ENCODE data around the gene APELA. TPM values are rescaled to one million over a fixed set of nuclear protein-coding genes. Genes with fewer than 3 reads are reported as not detected.
"Not testable (repeated sequence)": the region's sequence is repeated elsewhere in the genome, so short reads cannot be mapped to it uniquely, and the experiment has no call there.

APELA gene
- total RNA-seq, 3 donors from 2014 or later (not counting 1 experiment from before 2014, with no cell fraction given): not detected

- no peak for ATAC-seq
- no peaks in the 10 kb centered on the region for H3K36me3 Mint-ChIP-seq
- H3K36me3 ChIP-seq (ENCODE audit: control insufficient read depth, insufficient read depth, low read length): no peaks in the 10 kb centered on the region
- no peaks in the 10 kb centered on the region for H3K27me3 ChIP-seq (ENCODE audit: control insufficient read depth, insufficient read depth, low read length)
- H3K9me3 ChIP-seq (ENCODE audit: control insufficient read depth, insufficient read depth, low read length): no peaks in the 10 kb centered on the region
- no peak overlapping the region for H3K4me3 Mint-ChIP-seq
- no peaks in the 10 kb centered on the region for H3K4me1 ChIP-seq (ENCODE audit: control insufficient read depth, insufficient read depth, low read length)
- no peak overlapping the region for H3K27ac ChIP-seq (ENCODE audit: low read length)
- 86% methylated on average over 5 of the region's 5 CpGs for WGBS (ENCODE audit: insufficient coverage)
- intact Hi-C loops (cut with micrococcal nuclease): no loop called here
- H3K4me1 Mint-ChIP-seq: no peaks in the 10 kb centered on the region
- no peak overlapping the region for H3K4me3 ChIP-seq (ENCODE audit: low read length)
- no peak for DNase-seq
- H3K9me3 Mint-ChIP-seq: peaks cover 0 to 5% of the 10 kb centered on the region in 2 donors
- H3K27ac Mint-ChIP-seq: no peak overlapping the region
- no peaks in the 10 kb centered on the region for H3K27me3 Mint-ChIP-seq (ENCODE audit: low read depth in 2 of 2)
- TF ChIP-seq CTCF (IDR thresholded peaks at IDR 0.05): no peak
These were observed 25.6 kb downstream of the APELA start for GRCh38 chr4:164902608-164903007.

- Mint-ChIP-seq H3K4me1 (no peaks in the 10 kb centered on the region), H3K36me3 (no peaks in the 10 kb centered on the region), H3K9me3 (peaks cover 0 to 5% of the 10 kb centered on the region in 2 donors), H3K4me3 (no peak overlapping the region), H3K27ac (no peak overlapping the region), H3K27me3 (ENCODE audit: low read depth in 2 of 2) (no peaks in the 10 kb centered on the region)
- intact Hi-C loops (cut with micrococcal nuclease): no loop called here
- DNase-seq (no peak), ATAC-seq (no peak)
- TF ChIP-seq CTCF (IDR thresholded peaks at IDR 0.05): no peak
- Histone ChIP-seq H3K9me3 (ENCODE audit: control insufficient read depth, insufficient read depth, low read length) (no peaks in the 10 kb centered on the region), H3K4me1 (ENCODE audit: control insufficient read depth, insufficient read depth, low read length) (no peaks in the 10 kb centered on the region), H3K27ac (ENCODE audit: low read length) (no peak overlapping the region), H3K4me3 (ENCODE audit: low read length) (no peak overlapping the region), H3K36me3 (ENCODE audit: control insufficient read depth, insufficient read depth, low read length) (no peaks in the 10 kb centered on the region), H3K27me3 (ENCODE audit: control insufficient read depth, insufficient read depth, low read length) (no peaks in the 10 kb centered on the region)
- WGBS (ENCODE audit: insufficient coverage): 77% methylated on average over 3 of the region's 5 CpGs
These were observed 27.4 kb downstream of the APELA start for GRCh38 chr4:164904336-164904735.

- H3K27ac ChIP-seq (ENCODE audit: low read length): no peak overlapping the region
- H3K9me3 ChIP-seq (ENCODE audit: control insufficient read depth, insufficient read depth, low read length): no peaks in the 10 kb centered on the region
- no peak for TF ChIP-seq CTCF (IDR thresholded peaks at IDR 0.05)
- no peaks in the 10 kb centered on the region for H3K36me3 ChIP-seq (ENCODE audit: control insufficient read depth, insufficient read depth, low read length)
- peaks cover 0 to 2% of the 10 kb centered on the region in 2 donors for H3K9me3 Mint-ChIP-seq
- intact Hi-C loops (cut with micrococcal nuclease): no loop called here
- no peaks in the 10 kb centered on the region for H3K27me3 Mint-ChIP-seq (ENCODE audit: low read depth in 2 of 2)
- no peak overlapping the region for H3K4me3 Mint-ChIP-seq
- ATAC-seq: no peak
- no peak for DNase-seq
- no peak overlapping the region for H3K4me3 ChIP-seq (ENCODE audit: low read length)
- 100% methylated on average over 1 of the region's 2 CpGs for WGBS (ENCODE audit: insufficient coverage)
- no peaks in the 10 kb centered on the region for H3K27me3 ChIP-seq (ENCODE audit: control insufficient read depth, insufficient read depth, low read length)
- H3K36me3 Mint-ChIP-seq: no peaks in the 10 kb centered on the region
- H3K4me1 ChIP-seq (ENCODE audit: control insufficient read depth, insufficient read depth, low read length): no peaks in the 10 kb centered on the region
- H3K4me1 Mint-ChIP-seq: no peaks in the 10 kb centered on the region
- no peak overlapping the region for H3K27ac Mint-ChIP-seq
These were observed 28.0 kb downstream of the APELA start for GRCh38 chr4:164904941-164905340.

- H3K9me3 ChIP-seq (ENCODE audit: control insufficient read depth, insufficient read depth, low read length): no peaks in the 10 kb centered on the region
- WGBS (ENCODE audit: insufficient coverage): 39% methylated on average over 2 of the region's 3 CpGs
- no peaks in the 10 kb centered on the region for H3K4me1 ChIP-seq (ENCODE audit: control insufficient read depth, insufficient read depth, low read length)
- H3K27me3 Mint-ChIP-seq (ENCODE audit: low read depth in 2 of 2): no peaks in the 10 kb centered on the region
- ATAC-seq (no peak), DNase-seq (no peak)
- no peaks in the 10 kb centered on the region for H3K4me1 Mint-ChIP-seq
- H3K4me3 Mint-ChIP-seq: no peak overlapping the region
- H3K27ac ChIP-seq (ENCODE audit: low read length): no peak overlapping the region
- no peaks in the 10 kb centered on the region for H3K36me3 Mint-ChIP-seq
- no peaks in the 10 kb centered on the region for H3K36me3 ChIP-seq (ENCODE audit: control insufficient read depth, insufficient read depth, low read length)
- H3K27me3 ChIP-seq (ENCODE audit: control insufficient read depth, insufficient read depth, low read length): no peaks in the 10 kb centered on the region
- intact Hi-C loops (cut with micrococcal nuclease): no loop called here
- no peak for TF ChIP-seq CTCF (IDR thresholded peaks at IDR 0.05)
- H3K27ac Mint-ChIP-seq: no peak overlapping the region
- no peaks in the 10 kb centered on the region for H3K9me3 Mint-ChIP-seq
- no peak overlapping the region for H3K4me3 ChIP-seq (ENCODE audit: low read length)
These were observed 29.4 kb downstream of the APELA start for GRCh38 chr4:164906368-164906767.

GRCh38 chr4:164913506-164913905 lies 36.5 kb downstream of the APELA start:
- H3K4me3 ChIP-seq (ENCODE audit: low read length); H3K27me3 Mint-ChIP-seq (ENCODE audit: low read depth in 2 of 2); H3K27me3 ChIP-seq (ENCODE audit: control insufficient read depth, insufficient read depth, low read length); H3K4me3 Mint-ChIP-seq; H3K4me1 Mint-ChIP-seq; H3K9me3 Mint-ChIP-seq; intact Hi-C loops (cut with micrococcal nuclease); H3K9me3 ChIP-seq (ENCODE audit: control insufficient read depth, insufficient read depth, low read length); H3K36me3 Mint-ChIP-seq; H3K4me1 ChIP-seq (ENCODE audit: control insufficient read depth, insufficient read depth, low read length); ATAC-seq; H3K36me3 ChIP-seq (ENCODE audit: control insufficient read depth, insufficient read depth, low read length); H3K27ac ChIP-seq (ENCODE audit: low read length); DNase-seq; H3K27ac Mint-ChIP-seq: not testable (repeated sequence)
- WGBS (ENCODE audit: insufficient coverage): no CpG with 5 or more reads among the region's 2 CpGs
